H4 (cell line): Measurements from ENCODE around the gene PLIN4. TPM values are rescaled to one million over a fixed set of nuclear protein-coding genes. Genes with fewer than 3 reads are reported as not detected.
A peak's percentile ranks its signal among the peaks of the same experiment; 100 is the strongest.
"Not testable (repeated sequence)": the region's sequence is repeated elsewhere in the genome, so short reads cannot be mapped to it uniquely, and the experiment has no call there.

ENCODE experiments used
- DNase-seq: peaks from one replicate; pipeline ENCODE4 v3.0.0-alpha.2; 2015; ENCODE audit warnings: low spot score
- total RNA-seq: library from RNA; depleted of rRNA; stranded (reverse); fragments of >200 nt; shearing (Covaris generic); gene quantifications from 2 replicates; pipeline ENCODE4 v1.2.3, GENCODE V29; 2014; rRNA removed

Gene PLIN4, protein sequence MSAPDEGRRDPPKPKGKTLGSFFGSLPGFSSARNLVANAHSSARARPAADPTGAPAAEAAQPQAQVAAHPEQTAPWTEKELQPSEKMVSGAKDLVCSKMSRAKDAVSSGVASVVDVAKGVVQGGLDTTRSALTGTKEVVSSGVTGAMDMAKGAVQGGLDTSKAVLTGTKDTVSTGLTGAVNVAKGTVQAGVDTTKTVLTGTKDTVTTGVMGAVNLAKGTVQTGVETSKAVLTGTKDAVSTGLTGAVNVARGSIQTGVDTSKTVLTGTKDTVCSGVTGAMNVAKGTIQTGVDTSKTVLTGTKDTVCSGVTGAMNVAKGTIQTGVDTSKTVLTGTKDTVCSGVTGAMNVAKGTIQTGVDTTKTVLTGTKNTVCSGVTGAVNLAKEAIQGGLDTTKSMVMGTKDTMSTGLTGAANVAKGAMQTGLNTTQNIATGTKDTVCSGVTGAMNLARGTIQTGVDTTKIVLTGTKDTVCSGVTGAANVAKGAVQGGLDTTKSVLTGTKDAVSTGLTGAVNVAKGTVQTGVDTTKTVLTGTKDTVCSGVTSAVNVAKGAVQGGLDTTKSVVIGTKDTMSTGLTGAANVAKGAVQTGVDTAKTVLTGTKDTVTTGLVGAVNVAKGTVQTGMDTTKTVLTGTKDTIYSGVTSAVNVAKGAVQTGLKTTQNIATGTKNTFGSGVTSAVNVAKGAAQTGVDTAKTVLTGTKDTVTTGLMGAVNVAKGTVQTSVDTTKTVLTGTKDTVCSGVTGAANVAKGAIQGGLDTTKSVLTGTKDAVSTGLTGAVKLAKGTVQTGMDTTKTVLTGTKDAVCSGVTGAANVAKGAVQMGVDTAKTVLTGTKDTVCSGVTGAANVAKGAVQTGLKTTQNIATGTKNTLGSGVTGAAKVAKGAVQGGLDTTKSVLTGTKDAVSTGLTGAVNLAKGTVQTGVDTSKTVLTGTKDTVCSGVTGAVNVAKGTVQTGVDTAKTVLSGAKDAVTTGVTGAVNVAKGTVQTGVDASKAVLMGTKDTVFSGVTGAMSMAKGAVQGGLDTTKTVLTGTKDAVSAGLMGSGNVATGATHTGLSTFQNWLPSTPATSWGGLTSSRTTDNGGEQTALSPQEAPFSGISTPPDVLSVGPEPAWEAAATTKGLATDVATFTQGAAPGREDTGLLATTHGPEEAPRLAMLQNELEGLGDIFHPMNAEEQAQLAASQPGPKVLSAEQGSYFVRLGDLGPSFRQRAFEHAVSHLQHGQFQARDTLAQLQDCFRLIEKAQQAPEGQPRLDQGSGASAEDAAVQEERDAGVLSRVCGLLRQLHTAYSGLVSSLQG (N-terminal part only)
- 0.75 and 1.4 TPM in 2 replicates for total RNA-seq

DNA sequence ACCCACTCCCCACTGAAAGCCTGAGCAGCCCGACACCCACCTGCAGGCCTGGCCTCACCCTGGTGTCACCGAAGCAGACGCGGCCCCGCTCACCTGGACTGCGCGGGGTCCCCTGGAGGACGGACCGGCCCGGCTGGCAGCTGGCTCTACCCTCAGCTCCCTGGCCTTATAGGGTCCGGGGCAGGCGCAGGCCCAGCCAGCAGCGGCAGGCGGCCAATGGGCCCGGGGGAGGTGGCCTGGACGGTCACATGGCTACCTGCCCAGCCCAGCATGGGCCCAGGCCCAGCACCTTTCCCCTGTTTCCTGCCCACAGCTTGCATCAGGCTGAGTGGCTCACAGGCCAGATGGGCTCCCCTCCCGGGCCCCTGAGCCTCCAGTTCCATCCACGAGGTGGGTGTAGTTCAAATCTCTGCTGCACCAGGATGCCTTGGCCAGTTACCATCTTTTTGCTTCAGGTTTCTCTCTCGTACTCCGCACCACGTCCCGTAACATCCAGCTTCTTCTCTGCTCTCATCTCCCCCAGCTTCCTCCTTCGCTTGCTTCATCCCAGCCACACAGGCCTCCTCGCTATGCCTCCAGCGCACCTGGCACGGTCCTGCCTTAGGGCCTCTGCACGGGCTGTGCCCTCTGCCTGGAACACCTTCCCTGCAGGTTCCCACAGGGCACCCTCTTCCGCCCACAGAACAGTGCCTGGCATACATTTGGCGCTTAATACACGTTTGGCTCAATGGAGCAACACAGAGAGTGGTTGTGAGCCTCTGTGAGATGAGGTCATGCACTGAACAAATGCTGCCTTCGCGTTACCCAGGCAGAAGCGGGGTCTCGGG, at the start of gene PLIN4:
Gene PLIN4, minus strand, starts transcription at position 142 of the 827 bp plus-strand sequence. CDS start 214 bp downstream, outside the sequence.
- peak; percentile 69 for DNase-seq

DNA sequence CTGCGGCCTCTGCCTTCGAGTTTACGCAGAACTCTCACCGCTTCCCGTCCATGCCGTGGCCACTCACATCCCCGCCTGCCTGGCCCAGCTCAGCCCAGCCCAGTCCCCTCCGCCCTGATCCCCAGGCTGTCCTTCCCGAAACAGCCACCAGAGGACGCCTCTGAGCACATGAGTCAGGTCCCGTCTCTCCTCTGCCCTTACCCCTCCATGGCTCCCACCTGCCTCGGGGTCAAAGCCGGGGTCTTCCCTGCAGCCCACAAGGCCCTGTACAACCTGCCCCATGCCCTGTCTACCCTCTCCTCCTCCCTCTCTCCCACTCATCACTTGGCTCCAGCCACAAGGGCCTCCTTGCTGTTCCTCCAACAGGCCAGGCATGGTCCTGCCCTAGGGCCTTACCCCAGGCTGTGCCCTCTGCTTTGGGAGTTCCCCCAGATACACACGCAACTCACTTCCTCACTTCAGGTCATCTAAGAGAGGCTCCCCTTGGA, 49.3 kb upstream of the PLIN4 start:
- no peak for DNase-seq

DNA sequence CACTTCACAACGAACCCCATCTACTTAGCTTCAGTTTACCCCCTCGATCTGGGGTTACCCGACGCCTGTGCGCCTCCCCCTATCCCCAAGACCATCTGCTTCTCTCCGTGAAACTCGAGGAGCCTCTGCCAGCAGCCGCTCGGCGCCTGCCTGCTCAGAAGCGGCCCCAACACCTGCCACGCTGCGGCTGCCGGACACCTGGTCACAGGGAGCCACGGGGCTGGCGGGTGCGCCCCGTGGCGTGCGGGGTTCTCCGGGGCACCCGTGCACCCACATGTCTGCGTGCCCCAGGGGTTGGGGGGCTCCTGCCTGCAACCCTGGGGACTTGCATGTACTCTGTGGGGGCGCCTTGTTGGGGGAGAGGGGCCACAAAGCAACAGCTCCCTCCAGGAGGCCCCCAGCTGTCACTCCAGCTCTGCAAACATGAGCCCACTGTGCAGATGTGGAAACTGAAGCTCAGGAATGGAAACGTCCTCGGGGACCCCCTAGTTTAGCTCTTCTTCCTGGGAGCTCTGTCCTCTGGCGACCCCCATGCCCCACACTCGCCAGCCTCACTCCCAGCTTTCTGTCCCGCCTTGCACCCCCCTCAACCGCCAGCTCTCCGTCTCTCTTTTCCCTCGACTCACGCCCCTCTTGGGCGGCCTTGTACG, 48.2 kb upstream of the PLIN4 start:
- DNase-seq: no peak

DNA sequence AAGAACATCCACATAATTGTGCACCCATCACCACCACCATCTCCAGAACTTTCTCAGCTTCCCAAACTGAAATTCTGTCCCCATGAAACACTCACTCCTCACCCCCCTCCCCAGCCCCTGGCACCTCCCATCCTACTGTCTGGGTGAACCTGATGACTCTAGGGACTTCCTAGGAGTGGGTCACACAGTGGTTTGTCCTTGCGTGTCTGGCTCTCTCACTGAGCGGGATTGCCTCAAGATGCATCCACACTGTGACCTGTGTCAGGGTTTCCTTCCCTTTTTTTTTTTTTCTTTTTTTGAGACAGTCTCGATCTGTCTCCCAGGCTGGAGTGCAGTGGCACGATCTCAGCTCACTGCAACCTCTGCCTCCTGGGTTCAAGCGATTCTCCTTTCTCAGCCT, 45.3 kb upstream of the PLIN4 start:
- not testable (repeated sequence) for DNase-seq

DNA sequence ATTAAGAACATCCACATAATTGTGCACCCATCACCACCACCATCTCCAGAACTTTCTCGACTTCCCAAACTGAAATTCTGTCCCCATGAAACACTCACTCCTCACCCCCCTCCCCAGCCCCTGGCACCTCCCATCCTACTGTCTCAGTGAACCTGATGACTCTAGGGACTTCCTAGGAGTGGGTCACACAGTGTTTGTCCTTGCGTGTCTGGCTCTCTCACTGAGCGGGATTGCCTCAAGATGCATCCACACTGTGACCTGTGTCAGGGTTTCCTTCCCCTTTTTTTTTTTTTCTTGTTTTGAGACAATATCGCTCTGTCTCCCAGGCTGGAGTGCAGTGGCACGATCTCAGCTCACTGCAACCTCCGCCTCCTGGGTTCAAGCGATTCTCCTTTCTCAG, 43.8 kb upstream of the PLIN4 start:
- DNase-seq: not testable (repeated sequence)

DNA sequence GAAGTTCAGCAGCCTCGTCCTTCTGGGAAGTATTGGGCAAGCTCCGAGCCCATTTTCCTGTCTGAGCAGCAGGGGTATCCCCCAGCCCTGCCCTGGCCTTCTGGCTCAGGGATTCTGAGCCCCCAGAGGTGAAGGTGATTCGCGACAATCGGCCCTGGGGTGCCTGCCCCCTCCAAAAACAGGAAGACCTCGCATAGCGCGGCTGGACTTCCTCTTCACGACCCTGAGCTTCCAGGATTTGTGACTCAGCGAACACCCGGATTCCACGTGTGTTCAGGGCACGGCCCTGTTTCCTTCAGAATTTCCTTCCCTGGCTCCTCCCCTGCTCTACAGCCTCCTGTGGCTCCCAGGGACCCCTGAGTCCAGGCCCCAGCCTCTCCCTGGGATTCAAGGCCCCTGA, 41.3 kb upstream of the PLIN4 start, which contains the start of gene SEMA6B:
Gene SEMA6B, minus strand, starts transcription at position 116 of the 400 bp plus-strand sequence. CDS start 1,227 bp downstream, outside the sequence.
- no peak for DNase-seq

DNA sequence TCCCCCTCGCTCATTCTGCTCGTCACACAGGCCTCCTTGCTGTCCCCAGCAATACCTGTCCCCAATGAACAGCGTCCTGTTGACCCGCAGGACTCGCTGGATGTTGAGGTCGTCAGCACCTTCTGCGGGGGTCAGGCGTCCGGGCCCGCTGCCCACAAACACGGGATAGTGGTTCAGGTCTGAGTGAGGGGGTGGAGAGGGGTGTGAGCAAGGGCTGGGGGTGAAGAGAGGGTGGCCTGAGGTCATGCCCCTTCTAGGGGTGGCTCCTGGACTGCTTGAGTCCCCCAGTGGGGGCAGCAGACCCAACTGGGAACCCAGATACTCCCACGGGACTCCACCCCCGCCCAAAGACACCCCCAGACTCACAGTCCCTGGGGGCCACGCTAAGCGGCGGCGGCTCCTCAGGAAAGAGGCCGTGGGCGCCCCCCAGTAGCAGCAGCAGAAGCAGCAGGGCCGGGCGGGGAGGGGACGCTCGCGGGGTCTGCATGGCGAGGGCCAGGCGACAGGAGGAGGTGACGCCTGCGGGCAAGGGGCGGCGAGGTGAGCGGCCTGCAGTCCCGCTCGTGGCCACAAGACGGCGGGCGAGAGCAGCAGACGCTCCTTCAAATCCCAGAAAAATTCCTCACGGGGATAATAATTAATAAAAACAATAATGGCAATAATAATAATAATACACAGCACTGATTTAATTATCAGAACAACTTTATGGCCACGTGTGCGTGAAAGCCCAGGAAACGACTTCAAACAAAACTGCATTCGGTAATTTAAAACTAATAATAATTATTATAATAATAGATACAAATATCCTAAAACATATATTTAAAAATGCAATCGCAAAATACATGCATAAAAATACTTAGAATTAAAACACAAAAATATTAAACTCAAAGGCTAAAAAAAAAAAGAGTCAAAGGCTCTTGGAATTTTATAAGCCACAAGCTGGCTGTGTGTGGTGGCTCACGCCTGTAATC, 40.0 kb upstream of the PLIN4 start:
- DNase-seq: no peak

DNA sequence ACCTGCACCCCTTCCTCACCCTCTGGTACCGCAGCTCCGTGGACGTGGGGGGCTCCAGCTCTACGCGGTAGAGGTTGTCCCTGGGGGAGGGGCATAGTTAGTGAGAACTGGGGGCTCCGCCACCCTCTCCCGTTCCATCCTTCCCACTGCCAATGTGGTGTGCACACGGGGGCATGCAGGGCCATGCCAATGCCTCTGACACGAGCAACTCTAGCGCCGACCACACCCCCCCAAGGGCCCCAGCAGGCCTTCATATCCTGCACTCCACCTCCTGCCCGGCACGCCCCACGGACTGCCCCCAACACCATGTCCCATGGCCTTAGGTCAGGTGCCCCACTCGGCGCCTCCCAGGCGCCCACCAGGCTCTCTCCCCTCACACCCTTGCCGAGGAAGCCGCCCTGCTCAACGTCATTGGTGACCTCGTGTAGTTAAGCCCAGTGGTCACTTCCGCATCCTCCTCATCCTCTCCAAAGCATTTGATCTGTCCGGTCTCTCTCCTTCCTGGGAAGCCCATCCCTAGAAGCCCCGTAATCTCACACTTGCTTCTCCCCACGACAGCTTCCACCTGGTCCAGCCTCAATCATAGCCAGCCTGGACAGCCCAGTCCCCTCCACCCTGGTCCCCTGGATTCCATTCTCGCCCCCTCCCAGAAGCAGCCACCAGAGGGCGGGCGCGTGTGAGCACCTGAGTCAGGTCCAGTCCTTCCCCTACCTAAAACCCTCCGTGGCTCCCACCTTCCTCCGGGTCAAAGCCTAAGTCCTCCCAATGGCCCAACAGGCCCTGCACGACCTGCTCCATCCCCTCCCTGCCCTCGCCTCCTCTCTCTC, 39.1 kb upstream of the PLIN4 start:
- DNase-seq: no peak

DNA sequence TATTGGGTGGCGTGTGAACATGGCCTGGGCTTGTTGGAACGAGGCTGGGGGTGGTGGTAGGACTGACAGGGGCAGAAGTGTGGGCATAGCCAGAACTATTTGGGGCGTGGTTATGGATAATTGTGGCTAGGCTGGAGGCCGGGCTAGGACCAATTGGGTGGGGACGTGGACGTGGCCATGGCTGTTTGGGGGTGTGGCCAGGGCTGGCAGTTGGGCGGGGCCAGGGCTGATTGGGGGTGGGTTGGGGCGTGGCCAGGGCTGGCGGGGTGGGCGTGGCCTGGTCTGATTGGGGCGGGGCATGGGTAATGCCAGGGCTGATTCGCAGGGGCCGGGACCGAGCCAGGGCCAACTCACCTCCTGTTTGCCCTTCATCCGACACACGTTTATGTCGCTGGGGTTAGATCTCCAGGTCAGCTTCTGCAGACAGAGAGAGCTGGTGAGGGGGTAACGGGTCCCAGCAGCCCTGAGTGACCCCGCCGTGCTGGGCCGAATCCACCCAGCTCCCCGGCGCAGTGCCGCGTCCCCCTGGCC, 38.4 kb upstream of the PLIN4 start:
- DNase-seq: no peak

DNA sequence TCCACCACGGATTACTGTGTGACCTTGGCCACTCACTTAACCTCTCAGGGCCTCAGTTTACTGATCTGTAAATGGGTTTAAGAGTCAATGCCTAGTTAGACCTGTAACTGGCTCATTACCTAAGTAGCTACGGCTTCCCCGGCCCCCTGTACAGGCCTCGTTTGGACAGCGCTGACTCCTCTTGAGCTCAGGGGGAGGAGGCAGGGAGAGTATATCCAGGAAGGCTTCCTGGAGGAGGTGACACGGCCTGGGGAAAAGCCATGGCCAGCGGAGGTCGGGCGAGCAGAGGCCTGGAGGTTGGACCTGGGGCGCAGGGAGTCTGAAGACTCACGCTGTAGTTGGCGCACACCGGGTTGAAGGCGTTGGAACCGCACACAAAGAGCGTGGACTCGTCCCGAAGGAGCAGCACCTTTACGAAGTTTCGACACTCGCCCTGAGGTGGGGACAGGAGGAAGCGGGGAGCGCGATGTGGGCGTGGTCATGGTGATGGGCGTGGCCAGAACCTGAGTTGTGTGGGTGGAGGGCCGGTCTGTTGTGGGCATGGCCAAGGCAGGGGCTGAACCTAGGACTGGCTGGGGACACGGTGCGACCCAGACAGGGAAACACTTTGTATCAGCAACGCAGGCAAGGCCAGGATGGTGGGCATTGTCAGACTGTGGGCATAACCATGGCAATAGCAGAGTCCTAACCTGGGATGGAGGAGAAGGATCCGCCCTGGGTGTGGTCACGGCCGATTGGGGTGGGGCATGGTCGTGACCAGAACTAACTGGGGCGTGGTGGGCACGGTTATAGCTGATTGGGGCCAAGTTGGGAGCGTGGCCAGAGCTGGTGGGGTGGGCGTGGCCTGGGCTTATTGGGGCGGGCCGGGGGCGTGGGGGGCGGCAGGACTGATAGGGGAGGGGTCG, 37.6 kb upstream of the PLIN4 start:
- DNase-seq: no peak

DNA sequence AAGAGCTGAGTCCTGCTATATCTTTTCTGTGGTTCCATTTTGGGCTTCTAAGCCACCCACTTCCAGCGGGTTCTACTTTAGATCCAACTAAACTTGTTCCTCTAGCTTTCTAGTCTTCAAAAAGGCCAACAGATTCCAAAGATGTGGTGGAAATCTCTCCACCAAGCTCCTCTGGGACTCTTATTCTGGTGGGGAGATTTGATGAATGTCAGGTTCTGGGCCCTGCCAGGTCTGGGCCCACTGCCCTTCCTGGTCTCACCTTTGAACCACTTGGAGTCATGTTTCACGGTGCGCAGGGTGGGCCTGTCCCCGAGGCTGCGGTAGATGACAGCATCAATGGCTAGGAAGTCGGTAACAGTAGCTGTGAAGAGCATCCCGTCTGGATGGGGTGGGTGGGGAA, 36.4 kb upstream of the PLIN4 start:
- DNase-seq: no peak

DNA sequence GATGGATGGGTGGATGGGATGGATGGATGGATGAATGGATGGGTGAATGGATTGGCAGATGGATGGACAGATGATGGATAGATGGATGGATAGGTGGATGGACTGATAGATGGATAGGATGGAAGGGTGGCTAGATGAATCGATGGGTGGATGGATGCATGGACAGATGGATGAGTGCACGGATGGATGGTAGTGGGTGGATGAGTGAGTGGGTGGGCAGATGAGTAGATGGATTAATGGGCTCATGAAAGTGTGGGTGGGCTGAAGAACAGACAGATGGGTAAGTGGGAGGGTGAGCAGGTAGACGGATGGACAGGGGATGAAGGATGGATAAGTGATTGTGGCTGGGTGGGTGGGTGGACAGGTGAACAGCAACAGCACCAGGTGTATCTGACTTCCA, 35.5 kb upstream of the PLIN4 start:
- DNase-seq: no peak

DNA sequence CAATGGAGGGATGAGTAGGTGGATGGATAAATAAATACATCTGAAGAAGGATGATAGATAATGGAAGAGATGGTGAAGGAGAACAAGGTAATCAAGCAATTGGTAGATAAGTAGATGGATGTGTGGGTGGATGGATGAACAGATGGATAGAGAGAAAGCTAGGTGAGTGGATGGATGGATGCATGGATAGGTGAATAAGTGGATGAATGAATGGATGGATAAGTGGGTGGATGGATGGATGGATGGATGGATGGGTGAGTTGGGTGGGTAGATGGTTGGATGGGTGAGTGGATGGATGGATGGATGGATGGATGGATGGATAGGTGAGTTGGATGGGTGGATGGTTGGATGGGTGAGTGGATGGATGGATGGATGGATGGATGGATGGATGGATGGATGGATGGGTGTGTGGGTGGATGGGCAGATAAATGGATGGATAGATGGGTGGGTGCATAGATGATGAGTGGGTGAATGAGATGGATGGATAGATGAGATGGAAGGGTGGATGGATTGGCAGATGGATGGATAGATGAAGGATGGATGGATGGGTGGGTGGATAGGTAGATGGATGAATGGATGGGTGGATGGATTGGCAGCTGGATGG, 34.9 kb upstream of the PLIN4 start:
- DNase-seq: no peak

DNA sequence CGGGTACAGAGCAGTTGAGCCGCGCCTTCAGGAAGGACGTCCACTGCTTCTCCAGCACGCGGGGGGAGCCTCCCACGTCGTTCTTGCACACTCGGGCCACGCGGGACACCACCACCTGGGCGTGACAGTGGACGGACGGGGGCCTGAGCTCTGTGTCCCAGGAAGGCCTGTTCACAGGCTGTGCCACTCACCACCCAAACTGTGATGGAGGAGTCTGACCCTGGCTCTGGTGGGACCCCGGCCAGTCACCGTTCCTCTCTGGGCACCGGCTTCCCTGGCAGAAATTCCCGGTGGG, 34.2 kb upstream of the PLIN4 start:
- no peak for DNase-seq

DNA sequence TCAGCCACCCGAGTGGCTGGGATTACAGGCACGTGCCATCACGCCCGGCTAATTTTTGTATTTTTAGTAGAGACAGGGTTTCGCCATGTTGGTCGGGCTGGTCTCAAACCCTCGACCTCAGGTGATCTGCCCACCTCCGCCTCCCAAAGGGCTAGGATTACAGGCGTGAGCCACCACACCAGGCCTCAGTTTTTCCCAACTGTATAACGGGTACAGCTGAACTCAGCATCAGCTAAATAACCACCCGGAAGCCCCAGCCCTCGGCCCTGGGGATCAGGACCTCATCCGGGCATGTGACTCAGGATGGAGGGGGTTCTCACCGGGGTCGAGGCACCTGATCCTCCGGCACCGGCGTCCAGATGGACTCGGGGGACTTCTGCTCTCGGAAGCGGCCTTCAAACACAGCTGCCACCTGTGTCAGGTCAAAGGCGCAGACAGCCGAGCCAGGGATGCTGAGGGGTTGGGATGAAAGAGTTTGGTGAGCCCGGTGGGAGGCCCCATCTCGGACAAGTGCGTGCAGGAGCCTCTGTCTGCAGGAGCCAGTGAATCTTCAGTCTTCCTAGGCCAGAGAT, 32.3 kb upstream of the PLIN4 start:
- no peak for DNase-seq

DNA sequence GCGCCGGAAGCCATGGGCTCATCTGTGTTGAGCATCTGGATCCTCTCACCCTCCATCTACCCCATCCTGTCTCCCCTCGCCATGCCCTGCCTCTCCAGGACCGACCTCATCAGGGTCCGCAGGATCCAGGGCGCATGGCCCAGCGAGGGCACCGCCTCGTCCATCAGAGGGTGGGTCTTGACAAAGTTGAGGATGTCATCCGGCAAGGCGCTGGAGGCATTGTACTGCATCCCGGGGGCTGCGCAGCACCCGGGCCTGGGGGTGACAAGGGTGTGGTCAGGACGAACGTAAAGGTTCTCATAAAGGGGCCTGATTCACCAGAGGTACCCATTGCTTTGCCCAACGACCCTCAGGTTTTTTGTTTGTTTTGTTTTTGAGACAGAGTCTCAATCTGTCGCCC, 31.7 kb upstream of the PLIN4 start:
- no peak for DNase-seq
